NB4 (cell line): ENCODE results near the gene GXYLT1.

ENCODE experiments used
- CTCF ChIP-seq: IDR thresholded peaks from one replicate; pipeline ENCODE4 v1.5.1; 2012; ENCODE audit warnings: low read depth, low read length
- MYC ChIP-seq: IDR thresholded peaks from 2 replicates; pipeline ENCODE4 v1.6.1; 2011; ENCODE audit warnings: low read depth, low read length
- POLR2A ChIP-seq: IDR thresholded peaks from 2 replicates; pipeline ENCODE4 v1.6.1; 2011; ENCODE audit warnings: mild to moderate bottlenecking; ENCODE audit not compliant: insufficient read length; ENCODE audit errors: extremely low read depth
- TF ChIP-seq, protein P1 (sequence below): IDR thresholded peaks from 2 replicates; pipeline ENCODE4 v1.6.1; 2011; ENCODE audit warnings: low read depth, low read length

DNA sequence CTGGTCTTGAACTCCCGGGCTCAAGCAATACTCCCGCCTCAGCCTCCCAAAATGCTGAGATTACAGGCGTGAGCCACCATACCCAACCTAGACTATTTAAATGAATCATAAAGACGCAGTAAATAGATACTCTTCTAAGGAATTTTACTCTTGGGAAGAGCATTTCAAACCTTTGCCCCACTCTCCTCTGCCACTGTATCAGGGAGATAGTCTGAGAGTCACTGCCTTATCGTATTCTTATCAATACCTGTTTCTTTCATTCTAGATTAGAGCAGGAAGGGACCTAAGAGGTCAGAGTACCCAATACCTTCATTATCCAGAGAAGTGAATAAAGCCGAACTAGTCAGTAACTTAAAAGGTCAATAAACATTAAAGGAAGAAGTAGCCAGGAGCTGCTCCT is 15.8 kb downstream of the GXYLT1 start:
- TF ChIP-seq CTCF = no peak
- TF ChIP-seq POLR2A = no peak
- TF ChIP-seq MYC = no peak
- TF ChIP-seq, protein P1, sequence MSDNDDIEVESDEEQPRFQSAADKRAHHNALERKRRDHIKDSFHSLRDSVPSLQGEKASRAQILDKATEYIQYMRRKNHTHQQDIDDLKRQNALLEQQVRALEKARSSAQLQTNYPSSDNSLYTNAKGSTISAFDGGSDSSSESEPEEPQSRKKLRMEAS = no peak
